Right atrium auricular region (tissue), 2 donors: ENCODE data around the gene FLT4. TPM values are rescaled to one million over a fixed set of nuclear protein-coding genes. Genes with fewer than 3 reads are reported as not detected.

Experiments used
- DNase-seq: peaks from one replicate; pipeline ENCODE4 v3.0.0-alpha.2; 2019; ENCODE audit warnings: low spot score
- H3K27ac ChIP-seq, 2 donors: fragments of 200-600 bp; sonication (generic); 1 replicate in 1 of 2; 2 replicates in 1 of 2; pipeline ENCODE4 v1.5.1; 2016 to 2019
- H3K27me3 ChIP-seq, 2 donors: fragments of 200-600 bp; sonication (generic); one replicate each; pipeline versions ENCODE4 v1.5.1 to v1.6.0; 2017 to 2019
- H3K36me3 ChIP-seq: fragments of 200-600 bp; sonication (generic); one replicate; pipeline ENCODE4 v1.5.1; 2016
- H3K4me1 ChIP-seq, 2 donors: fragments of 200-600 bp; sonication (generic); one replicate each; pipeline versions ENCODE4 v1.5.1 to v1.6.0; 2017 to 2019
- H3K4me3 ChIP-seq, 2 donors: fragments of 200-600 bp; sonication (generic); 1 replicate in 1 of 2; 2 replicates in 1 of 2; pipeline ENCODE4 v1.5.1; 2017 to 2019; ENCODE audit warnings: mild to moderate bottlenecking in 1 of 2, moderate library complexity in 1 of 2
- H3K9me3 ChIP-seq, 2 donors: fragments of 200-600 bp; sonication (generic); one replicate each; pipeline ENCODE4 v1.5.1; 2019
- CTCF ChIP-seq, 2 donors: fragments of 200-600 bp; sonication (generic); IDR thresholded peaks; one replicate each; pipeline ENCODE4 v1.5.1; 2019; ENCODE audit warnings: antibody characterized with exemption in 2 of 2
- total RNA-seq, 2 donors: library from RNA; depleted of rRNA; stranded (reverse); fragments of >200 nt; gene quantifications; one replicate each; pipeline ENCODE4 v1.1.0, GENCODE V29; 2016

FLT4 gene
- total RNA-seq, 2 donors from 2014 or later: 2.0 to 4.2 TPM

GRCh38 chr5:180639287-180639686 is 10.1 kb downstream of the FLT4 start:
- H3K27me3 ChIP-seq: no peaks in the 10 kb centered on the region
- H3K27ac ChIP-seq: no peak overlapping the region
- no peaks in the 10 kb centered on the region for H3K9me3 ChIP-seq
- DNase-seq: no peak
- H3K4me1 ChIP-seq: peaks cover 0 to 6% of the 10 kb centered on the region in 2 donors
- no peak overlapping the region for H3K4me3 ChIP-seq
- no peak for TF ChIP-seq CTCF (IDR thresholded peaks at IDR 0.05)
- H3K36me3 ChIP-seq: no peaks in the 10 kb centered on the region

GRCh38 chr5:180637962-180638680 is 11.3 kb downstream of the FLT4 start:
- no peak for TF ChIP-seq CTCF (IDR thresholded peaks at IDR 0.05)
- DNase-seq: no peak

GRCh38 chr5:180636403-180637075 is 12.9 kb downstream of the FLT4 start:
- Histone ChIP-seq H3K4me1 (peaks cover 0 to 6% of the 10 kb centered on the region in 2 donors), H3K36me3 (no peaks in the 10 kb centered on the region), H3K4me3 (no peak overlapping the region), H3K27ac (no peak overlapping the region), H3K9me3 (no peaks in the 10 kb centered on the region), H3K27me3 (no peaks in the 10 kb centered on the region)
- DNase-seq: no peak
- no peak for TF ChIP-seq CTCF (IDR thresholded peaks at IDR 0.05)

More at GRCh38 chr5:180637962-180638680, 11.3 kb downstream of the FLT4 start:
- Histone ChIP-seq H3K9me3 (no peaks in the 10 kb centered on the region), H3K4me1 (peaks cover 0 to 6% of the 10 kb centered on the region in 2 donors), H3K4me3 (no peak overlapping the region), H3K27ac (no peak overlapping the region), H3K36me3 (no peaks in the 10 kb centered on the region), H3K27me3 (no peaks in the 10 kb centered on the region)

- Histone ChIP-seq H3K9me3 (no peaks in the 10 kb centered on the region), H3K4me3 (no peak overlapping the region), H3K36me3 (no peaks in the 10 kb centered on the region), H3K27me3 (no peaks in the 10 kb centered on the region), H3K27ac (no peak overlapping the region), H3K4me1 (peaks cover 0 to 6% of the 10 kb centered on the region in 2 donors)
- DNase-seq: no peak
- TF ChIP-seq CTCF (IDR thresholded peaks at IDR 0.05): no peak
Observed at GRCh38 chr5:180636016-180636402, 13.4 kb downstream of the FLT4 start.

- H3K9me3 ChIP-seq: no peaks in the 10 kb centered on the region
- no peak for TF ChIP-seq CTCF (IDR thresholded peaks at IDR 0.05)
- H3K27ac ChIP-seq: no peak overlapping the region
- no peak for DNase-seq
- no peaks in the 10 kb centered on the region for H3K36me3 ChIP-seq
- no peaks in the 10 kb centered on the region for H3K27me3 ChIP-seq
- H3K4me3 ChIP-seq: no peak overlapping the region
- no peaks in the 10 kb centered on the region for H3K4me1 ChIP-seq
Observed at GRCh38 chr5:180633283-180634177, 15.9 kb downstream of the FLT4 start.
